Neural cell (in vitro differentiated cells): Measurements from ENCODE around the gene LRP1. TPM values are rescaled to one million over a fixed set of nuclear protein-coding genes. Genes with fewer than 3 reads are reported as not detected.
A peak's percentile ranks its signal among the peaks of the same experiment; 100 is the strongest.

Experiments used
- H2AFZ ChIP-seq: fragments of 200-600, 300-800 bp; sonication (generic), shearing (Covaris generic); 2 replicates; pipeline ENCODE4 v1.6.0; 2014; ENCODE audit warnings: low read depth, mild to moderate bottlenecking, antibody characterized with exemption, low read length, moderate library complexity
- H3F3A ChIP-seq: fragments of 200-600 bp; shearing (Covaris generic); 2 replicates; pipeline ENCODE4 v1.6.1; 2016; ENCODE audit warnings: mild to moderate bottlenecking, moderate library complexity, mixed read lengths, antibody characterized with exemption, low read length; ENCODE audit not compliant: insufficient read depth, poor library complexity, severe bottlenecking
- H3K27ac ChIP-seq: fragments of 200-600, 300-800 bp; sonication (generic), shearing (Covaris generic); 2 replicates; pipeline ENCODE4 v1.5.1; 2014; ENCODE audit warnings: mild to moderate bottlenecking, low read length, moderate library complexity
- H3K27me3 ChIP-seq: fragments of 300-800, 200-600 bp; sonication (generic), shearing (Covaris generic); 2 replicates; pipeline ENCODE4 v1.6.0; 2014; ENCODE audit warnings: mild to moderate bottlenecking, low read depth, low read length, moderate library complexity; ENCODE audit not compliant: insufficient read depth
- H3K36me3 ChIP-seq: fragments of 300-800, 200-600 bp; sonication (generic), shearing (Covaris generic); 2 replicates; pipeline ENCODE4 v1.5.1; 2014; ENCODE audit warnings: mild to moderate bottlenecking, antibody characterized with exemption, low read length, moderate library complexity; ENCODE audit not compliant: insufficient read depth
- H3K4me2 ChIP-seq: fragments of 300-800, 200-600 bp; sonication (generic), shearing (Covaris generic); 2 replicates; pipeline ENCODE4 v1.6.0; 2014; ENCODE audit warnings: mild to moderate bottlenecking, low read length
- H3K4me3 ChIP-seq: fragments of 300-800, 200-600 bp; sonication (generic), shearing (Covaris generic); 2 replicates; pipeline ENCODE4 v1.5.1; 2014; ENCODE audit warnings: mild to moderate bottlenecking, low read length, moderate library complexity
- H3K79me2 ChIP-seq: fragments of 200-600 bp; shearing (Covaris generic); replicated peaks from 2 replicates; pipeline ENCODE4 v1.6.0; 2014; ENCODE audit warnings: mild to moderate bottlenecking, low read length, moderate library complexity; ENCODE audit not compliant: insufficient read depth
- H3K9ac ChIP-seq: fragments of 300-800, 200-600 bp; sonication (generic), shearing (Covaris generic); 2 replicates; pipeline ENCODE4 v1.6.1; 2016; ENCODE audit warnings: mild to moderate bottlenecking, low read length, mixed read lengths
- H3K9me2 ChIP-seq: fragments of 200-600 bp; shearing (Covaris generic); 2 replicates; pipeline ENCODE4 v1.6.1; 2016; ENCODE audit warnings: mild to moderate bottlenecking, low read length, mixed read lengths; ENCODE audit not compliant: insufficient read depth
- H3K9me3 ChIP-seq: fragments of 200-600, 300-800 bp; sonication (generic), shearing (Covaris generic); 2 replicates; pipeline ENCODE4 v1.6.1; 2016; ENCODE audit warnings: mild to moderate bottlenecking, mixed run types, low read length, moderate library complexity, mixed read lengths
- H4K20me1 ChIP-seq: fragments of 200-600 bp; shearing (Covaris generic); 2 replicates; pipeline ENCODE4 v1.6.1; 2016; ENCODE audit warnings: mild to moderate bottlenecking, mixed run types; ENCODE audit not compliant: insufficient read depth
- EP300 ChIP-seq: fragments of 450-650 bp; conservative IDR thresholded peaks from 2 replicates; pipeline ENCODE4 v1.6.1; 2014; ENCODE audit warnings: antibody characterized with exemption, mild to moderate bottlenecking, moderate library complexity; ENCODE audit not compliant: poor library complexity, severe bottlenecking
- EZH2 ChIP-seq: fragments of 200-600, 300-800 bp; shearing (Covaris generic), sonication (generic); IDR thresholded peaks from 2 replicates; pipeline ENCODE4 v1.6.1; 2014; ENCODE audit warnings: antibody characterized with exemption, low read length, borderline replicate concordance, mild to moderate bottlenecking; ENCODE audit not compliant: insufficient read depth, poor library complexity, severe bottlenecking
- MXI1 ChIP-seq: fragments of 450-650 bp; conservative IDR thresholded peaks from 2 replicates; pipeline ENCODE4 v1.6.1; 2014; ENCODE audit warnings: antibody characterized with exemption, mild to moderate bottlenecking; ENCODE audit not compliant: poor library complexity, severe bottlenecking
- POLR2AphosphoS5 ChIP-seq: IDR thresholded peaks from 2 replicates; pipeline ENCODE4 v1.6.1; 2012
- RAD21 ChIP-seq: fragments of 450-650 bp; conservative IDR thresholded peaks from 2 replicates; pipeline ENCODE4 v1.6.1; 2014; ENCODE audit warnings: antibody characterized with exemption, mild to moderate bottlenecking, moderate library complexity
- SMC3 ChIP-seq: fragments of 450-650 bp; conservative IDR thresholded peaks from 2 replicates; pipeline ENCODE4 v1.6.1; 2014; ENCODE audit warnings: antibody characterized with exemption, mild to moderate bottlenecking, moderate library complexity; ENCODE audit not compliant: poor library complexity
- TAF1 ChIP-seq: IDR thresholded peaks from 2 replicates; pipeline ENCODE4 v1.6.1; 2012; ENCODE audit warnings: low read depth
- polyA plus RNA-seq: library from polyadenylated mRNA; depleted of rRNA; stranded (reverse); fragments of >200 nt; gene quantifications from 2 replicates; pipeline ENCODE4 v1.2.3, GENCODE V29; 2014
- TF ChIP-seq, protein P1 (sequence below): fragments of 450-650 bp; IDR thresholded peaks from 2 replicates; pipeline ENCODE4 v1.5.1; 2014; ENCODE audit warnings: antibody characterized with exemption, mild to moderate bottlenecking, moderate library complexity; ENCODE audit not compliant: poor library complexity, severe bottlenecking
- TF ChIP-seq, protein P2 (sequence below): IDR thresholded peaks from 2 replicates; pipeline ENCODE4 v1.6.1; 2012; ENCODE audit warnings: borderline replicate concordance

The LRP1 gene
- polyA plus RNA-seq, 1 donor from 2014 or later, result 18.2 TPM

DNA sequence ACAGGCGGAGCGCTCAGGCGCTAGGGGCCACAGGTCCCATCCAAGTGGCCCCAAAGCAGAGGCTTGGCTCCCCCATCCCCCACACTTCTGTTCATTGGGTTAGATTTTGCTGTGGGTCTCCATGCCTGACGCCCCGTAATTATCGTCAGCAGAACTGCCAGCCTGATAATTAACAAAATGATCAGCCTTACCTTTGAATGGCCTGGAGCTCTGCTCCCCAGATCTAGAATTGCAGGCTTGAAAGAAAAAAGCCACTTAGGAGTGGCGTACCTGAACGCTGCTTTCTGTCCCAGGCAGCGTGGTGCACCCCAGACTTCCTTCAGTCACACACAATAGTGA is 47.8 kb downstream of the LRP1 start:
- Histone ChIP-seq H2AFZ (no peak overlapping the region), H3K79me2 (no peaks in the 10 kb centered on the region), H3K9ac (no peak overlapping the region), H3K9me3 (no peaks in the 10 kb centered on the region), H3K27ac (no peak overlapping the region), H3K4me2 (no peak overlapping the region), H4K20me1 (no peaks in the 10 kb centered on the region), H3K9me2 (no peaks in the 10 kb centered on the region), H3K4me3 (no peak overlapping the region), H3F3A (no peaks in the 10 kb centered on the region), H3K27me3 (no peaks in the 10 kb centered on the region), H3K36me3 (peaks cover 9% of the 10 kb centered on the region)
- TF ChIP-seq, protein P1, sequence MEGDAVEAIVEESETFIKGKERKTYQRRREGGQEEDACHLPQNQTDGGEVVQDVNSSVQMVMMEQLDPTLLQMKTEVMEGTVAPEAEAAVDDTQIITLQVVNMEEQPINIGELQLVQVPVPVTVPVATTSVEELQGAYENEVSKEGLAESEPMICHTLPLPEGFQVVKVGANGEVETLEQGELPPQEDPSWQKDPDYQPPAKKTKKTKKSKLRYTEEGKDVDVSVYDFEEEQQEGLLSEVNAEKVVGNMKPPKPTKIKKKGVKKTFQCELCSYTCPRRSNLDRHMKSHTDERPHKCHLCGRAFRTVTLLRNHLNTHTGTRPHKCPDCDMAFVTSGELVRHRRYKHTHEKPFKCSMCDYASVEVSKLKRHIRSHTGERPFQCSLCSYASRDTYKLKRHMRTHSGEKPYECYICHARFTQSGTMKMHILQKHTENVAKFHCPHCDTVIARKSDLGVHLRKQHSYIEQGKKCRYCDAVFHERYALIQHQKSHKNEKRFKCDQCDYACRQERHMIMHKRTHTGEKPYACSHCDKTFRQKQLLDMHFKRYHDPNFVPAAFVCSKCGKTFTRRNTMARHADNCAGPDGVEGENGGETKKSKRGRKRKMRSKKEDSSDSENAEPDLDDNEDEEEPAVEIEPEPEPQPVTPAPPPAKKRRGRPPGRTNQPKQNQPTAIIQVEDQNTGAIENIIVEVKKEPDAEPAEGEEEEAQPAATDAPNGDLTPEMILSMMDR, result peak; percentile 4
- TF ChIP-seq EZH2, result no peak

DNA sequence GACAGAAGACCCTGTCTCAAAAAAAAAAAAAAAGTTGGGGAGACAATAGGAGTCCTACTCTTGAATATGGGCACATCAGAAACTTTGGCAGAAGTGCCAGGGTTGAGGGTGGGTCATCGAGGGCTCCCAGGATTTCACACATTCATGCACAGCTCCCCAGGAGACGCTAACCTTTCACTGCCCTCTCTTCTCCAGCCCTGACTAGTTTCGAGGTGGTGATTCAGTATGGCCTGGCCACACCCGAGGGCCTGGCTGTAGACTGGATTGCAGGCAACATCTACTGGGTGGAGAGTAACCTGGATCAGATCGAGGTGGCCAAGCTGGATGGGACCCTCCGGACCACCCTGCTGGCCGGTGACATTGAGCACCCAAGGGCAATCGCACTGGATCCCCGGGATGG is 48.6 kb downstream of the LRP1 start:
- H4K20me1 ChIP-seq, result no peaks in the 10 kb centered on the region
- H3K27me3 ChIP-seq, result no peaks in the 10 kb centered on the region
- H3K27ac ChIP-seq, result no peak overlapping the region
- H3K9ac ChIP-seq, result no peak overlapping the region
- no peak for TF ChIP-seq TAF1
- TF ChIP-seq, protein P1, result no peak
- no peak for TF ChIP-seq POLR2AphosphoS5
- TF ChIP-seq EZH2, result no peak
- no peak for TF ChIP-seq EP300
- TF ChIP-seq SMC3, result no peak
- TF ChIP-seq MXI1, result no peak
- TF ChIP-seq, protein P2, sequence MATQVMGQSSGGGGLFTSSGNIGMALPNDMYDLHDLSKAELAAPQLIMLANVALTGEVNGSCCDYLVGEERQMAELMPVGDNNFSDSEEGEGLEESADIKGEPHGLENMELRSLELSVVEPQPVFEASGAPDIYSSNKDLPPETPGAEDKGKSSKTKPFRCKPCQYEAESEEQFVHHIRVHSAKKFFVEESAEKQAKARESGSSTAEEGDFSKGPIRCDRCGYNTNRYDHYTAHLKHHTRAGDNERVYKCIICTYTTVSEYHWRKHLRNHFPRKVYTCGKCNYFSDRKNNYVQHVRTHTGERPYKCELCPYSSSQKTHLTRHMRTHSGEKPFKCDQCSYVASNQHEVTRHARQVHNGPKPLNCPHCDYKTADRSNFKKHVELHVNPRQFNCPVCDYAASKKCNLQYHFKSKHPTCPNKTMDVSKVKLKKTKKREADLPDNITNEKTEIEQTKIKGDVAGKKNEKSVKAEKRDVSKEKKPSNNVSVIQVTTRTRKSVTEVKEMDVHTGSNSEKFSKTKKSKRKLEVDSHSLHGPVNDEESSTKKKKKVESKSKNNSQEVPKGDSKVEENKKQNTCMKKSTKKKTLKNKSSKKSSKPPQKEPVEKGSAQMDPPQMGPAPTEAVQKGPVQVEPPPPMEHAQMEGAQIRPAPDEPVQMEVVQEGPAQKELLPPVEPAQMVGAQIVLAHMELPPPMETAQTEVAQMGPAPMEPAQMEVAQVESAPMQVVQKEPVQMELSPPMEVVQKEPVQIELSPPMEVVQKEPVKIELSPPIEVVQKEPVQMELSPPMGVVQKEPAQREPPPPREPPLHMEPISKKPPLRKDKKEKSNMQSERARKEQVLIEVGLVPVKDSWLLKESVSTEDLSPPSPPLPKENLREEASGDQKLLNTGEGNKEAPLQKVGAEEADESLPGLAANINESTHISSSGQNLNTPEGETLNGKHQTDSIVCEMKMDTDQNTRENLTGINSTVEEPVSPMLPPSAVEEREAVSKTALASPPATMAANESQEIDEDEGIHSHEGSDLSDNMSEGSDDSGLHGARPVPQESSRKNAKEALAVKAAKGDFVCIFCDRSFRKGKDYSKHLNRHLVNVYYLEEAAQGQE, result no peak
- no peak for TF ChIP-seq RAD21
- H3K4me3 ChIP-seq, result no peak overlapping the region
- no peaks in the 10 kb centered on the region for H3K79me2 ChIP-seq
- no peaks in the 10 kb centered on the region for H3K9me3 ChIP-seq
- no peak overlapping the region for H2AFZ ChIP-seq
- peaks cover 9% of the 10 kb centered on the region for H3K36me3 ChIP-seq
- no peak overlapping the region for H3K4me2 ChIP-seq
- H3F3A ChIP-seq, result no peaks in the 10 kb centered on the region
- no peaks in the 10 kb centered on the region for H3K9me2 ChIP-seq
